GM23338 (cell line): Measurements from ENCODE around the gene NUDT5. TPM values are rescaled to one million over a fixed set of nuclear protein-coding genes. Genes with fewer than 3 reads are reported as not detected.

ENCODE experiments used
- ATAC-seq: fragments of 200-7000 bp; cut with Tn5 transposase; 3 replicates; pipeline ENCODE4 v1.9.1; 2020
- DNase-seq: peaks from one replicate; pipeline ENCODE4 v3.0.0-alpha.2; 2015; ENCODE audit warnings: low spot score
- H2AFZ ChIP-seq: fragments of 200-600 bp; sonication (generic); 2 replicates; pipeline ENCODE4 v1.8.0; 2016; ENCODE audit warnings: antibody characterized with exemption, mild to moderate bottlenecking, moderate library complexity
- H3F3A ChIP-seq: fragments of 200-600 bp; sonication (generic); replicated peaks from 2 replicates; pipeline ENCODE4 v1.8.0; 2017; ENCODE audit warnings: antibody characterized with exemption, mixed run types, low read depth
- H3K27ac ChIP-seq: fragments of 200-600 bp; sonication (generic); 2 replicates; pipeline ENCODE4 v1.6.1; 2016; ENCODE audit warnings: low read depth
- H3K27me3 ChIP-seq: fragments of 200-600 bp; sonication (generic); 2 replicates; pipeline ENCODE4 v1.8.0; 2016; ENCODE audit warnings: mild to moderate bottlenecking, mixed run types, moderate library complexity; ENCODE audit not compliant: insufficient read depth
- H3K36me3 ChIP-seq: fragments of 200-600 bp; sonication (generic); 2 replicates; pipeline ENCODE4 v1.8.0; 2016; ENCODE audit warnings: mild to moderate bottlenecking; ENCODE audit not compliant: insufficient read depth
- H3K4me1 ChIP-seq: fragments of 200-600 bp; sonication (generic); 2 replicates; pipeline ENCODE4 v1.8.0; 2016; ENCODE audit warnings: mild to moderate bottlenecking, moderate library complexity; ENCODE audit not compliant: insufficient read depth
- H3K4me2 ChIP-seq: fragments of 200-600 bp; sonication (generic); 2 replicates; pipeline ENCODE4 v1.7.1; 2017; ENCODE audit warnings: mixed run types
- H3K4me3 ChIP-seq: fragments of 200-600 bp; sonication (generic); 2 replicates; pipeline ENCODE4 v1.6.1; 2016; ENCODE audit warnings: mixed run types
- H3K79me2 ChIP-seq: fragments of 200-600 bp; sonication (generic); replicated peaks from 2 replicates; pipeline ENCODE4 v1.8.0; 2017; ENCODE audit warnings: mild to moderate bottlenecking; ENCODE audit not compliant: insufficient read depth
- H3K9me2 ChIP-seq: fragments of 200-600 bp; sonication (generic); 2 replicates; pipeline ENCODE4 v1.8.0; 2017; ENCODE audit not compliant: insufficient read depth
- H4K20me1 ChIP-seq: fragments of 200-600 bp; sonication (generic); replicated peaks from 2 replicates; pipeline ENCODE4 v1.8.0; 2017; ENCODE audit warnings: mild to moderate bottlenecking; ENCODE audit not compliant: insufficient read depth
- H3K27ac Mint-ChIP-seq: 2 replicates; pipeline ENCODE4 v1.8.0; 2020; ENCODE audit warnings: inconsistent platforms, mild to moderate bottlenecking, moderate library complexity, mixed read lengths
- H3K27me3 Mint-ChIP-seq: 3 replicates; pipeline ENCODE4 v1.8.0; 2022; ENCODE audit warnings: low read depth, mild to moderate bottlenecking, moderate library complexity, mixed read lengths, inconsistent platforms; ENCODE audit not compliant: insufficient read depth, poor library complexity
- H3K36me3 Mint-ChIP-seq: 3 replicates; pipeline ENCODE4 v1.8.0; 2021; ENCODE audit warnings: low read depth, mild to moderate bottlenecking, inconsistent platforms, moderate library complexity, mixed read lengths
- H3K4me1 Mint-ChIP-seq: 3 replicates; pipeline ENCODE4 v1.8.0; 2020; ENCODE audit warnings: mild to moderate bottlenecking, inconsistent platforms, mixed read lengths
- H3K4me3 Mint-ChIP-seq: 3 replicates; pipeline ENCODE4 v1.8.0; 2021; ENCODE audit warnings: moderate library complexity, mild to moderate bottlenecking, inconsistent platforms, mixed read lengths
- H3K9me3 Mint-ChIP-seq: 3 replicates; pipeline ENCODE4 v1.8.0; 2020; ENCODE audit warnings: moderate library complexity, mild to moderate bottlenecking, inconsistent platforms, mixed read lengths
- EZH2phosphoT487 ChIP-seq: fragments of 200-600 bp; sonication (generic); IDR thresholded peaks from one replicate; pipeline ENCODE4 v1.8.1; 2018; ENCODE audit warnings: antibody characterized with exemption; ENCODE audit not compliant: unreplicated experiment
- POLR2AphosphoS5 ChIP-seq: IDR thresholded peaks from 2 replicates; pipeline ENCODE4 v1.6.1; 2016; ENCODE audit warnings: antibody characterized with exemption, low read depth
- STAT1 ChIP-seq: IDR thresholded peaks from one replicate; pipeline ENCODE4 v1.6.1; 2016; ENCODE audit warnings: antibody characterized with exemption; ENCODE audit not compliant: unreplicated experiment
- ZNF331 ChIP-seq: fragments of 250-450 bp; sonication (Bioruptor Pico); IDR thresholded peaks from 2 replicates; pipeline ENCODE4 v1.5.0; 2020; ENCODE audit warnings: low read depth, mild to moderate bottlenecking, moderate library complexity
- polyA plus RNA-seq: library from polyadenylated mRNA; unstranded; fragments of >200 nt; fragmentation: Nextera tagmentation; extraction: Ambion mirVana; gene quantifications from 2 replicates; pipeline ENCODE4 v1.2.1, GENCODE V29; 2016
- total RNA-seq: library from RNA; depleted of rRNA; stranded (reverse); fragments of >200 nt; shearing (Covaris generic); gene quantifications from 2 replicates; pipeline ENCODE4 v1.2.3, GENCODE V29; 2014
- TF ChIP-seq, protein P1 (sequence below): fragments of 250-450 bp; sonication (Bioruptor Pico); IDR thresholded peaks from 2 replicates; pipeline ENCODE4 v1.5.0; 2020; ENCODE audit warnings: mild to moderate bottlenecking, moderate library complexity
- TF ChIP-seq, protein P2 (sequence below): IDR thresholded peaks from 2 replicates; pipeline ENCODE4 v1.6.1; 2016; ENCODE audit warnings: antibody characterized with exemption
- TF ChIP-seq, protein P3 (sequence below), 2 experiments: fragments of 200-600 bp in 1 of 2; sonication (generic) in 1 of 2; conservative IDR thresholded peaks; 2 replicates each; pipeline versions ENCODE4 v1.5.1 to v1.6.1; 2016 to 2017; ENCODE audit warnings: antibody characterized with exemption in 2 of 2, low read depth in 2 of 2, mild to moderate bottlenecking in 2 of 2, moderate library complexity in 1 of 2

The NUDT5 gene
- total and polyA plus RNA-seq, 2 experiments from 2014 or later, result 94.3 to 255 TPM

DNA sequence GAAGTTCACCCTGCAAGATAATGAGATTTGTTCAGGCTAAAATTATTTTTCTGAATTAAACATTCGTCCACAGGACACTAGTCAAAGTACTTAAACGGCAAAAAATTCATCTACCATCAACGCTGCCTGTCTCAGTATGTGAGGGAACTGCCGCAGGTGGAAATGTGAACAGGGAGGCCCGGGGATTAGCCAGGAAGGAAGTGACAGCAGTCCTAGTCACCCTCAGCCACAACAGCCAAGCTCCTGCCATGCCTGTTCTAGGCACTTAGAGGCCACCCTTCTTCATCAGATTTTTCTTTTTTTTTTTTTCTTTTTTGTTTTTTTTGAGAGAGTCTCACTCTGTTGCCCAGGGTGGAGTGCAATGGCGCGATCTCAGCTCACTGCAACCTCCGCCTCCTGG, 9.4 kb downstream of the NUDT5 start (continued):
- TF ChIP-seq, protein P1, sequence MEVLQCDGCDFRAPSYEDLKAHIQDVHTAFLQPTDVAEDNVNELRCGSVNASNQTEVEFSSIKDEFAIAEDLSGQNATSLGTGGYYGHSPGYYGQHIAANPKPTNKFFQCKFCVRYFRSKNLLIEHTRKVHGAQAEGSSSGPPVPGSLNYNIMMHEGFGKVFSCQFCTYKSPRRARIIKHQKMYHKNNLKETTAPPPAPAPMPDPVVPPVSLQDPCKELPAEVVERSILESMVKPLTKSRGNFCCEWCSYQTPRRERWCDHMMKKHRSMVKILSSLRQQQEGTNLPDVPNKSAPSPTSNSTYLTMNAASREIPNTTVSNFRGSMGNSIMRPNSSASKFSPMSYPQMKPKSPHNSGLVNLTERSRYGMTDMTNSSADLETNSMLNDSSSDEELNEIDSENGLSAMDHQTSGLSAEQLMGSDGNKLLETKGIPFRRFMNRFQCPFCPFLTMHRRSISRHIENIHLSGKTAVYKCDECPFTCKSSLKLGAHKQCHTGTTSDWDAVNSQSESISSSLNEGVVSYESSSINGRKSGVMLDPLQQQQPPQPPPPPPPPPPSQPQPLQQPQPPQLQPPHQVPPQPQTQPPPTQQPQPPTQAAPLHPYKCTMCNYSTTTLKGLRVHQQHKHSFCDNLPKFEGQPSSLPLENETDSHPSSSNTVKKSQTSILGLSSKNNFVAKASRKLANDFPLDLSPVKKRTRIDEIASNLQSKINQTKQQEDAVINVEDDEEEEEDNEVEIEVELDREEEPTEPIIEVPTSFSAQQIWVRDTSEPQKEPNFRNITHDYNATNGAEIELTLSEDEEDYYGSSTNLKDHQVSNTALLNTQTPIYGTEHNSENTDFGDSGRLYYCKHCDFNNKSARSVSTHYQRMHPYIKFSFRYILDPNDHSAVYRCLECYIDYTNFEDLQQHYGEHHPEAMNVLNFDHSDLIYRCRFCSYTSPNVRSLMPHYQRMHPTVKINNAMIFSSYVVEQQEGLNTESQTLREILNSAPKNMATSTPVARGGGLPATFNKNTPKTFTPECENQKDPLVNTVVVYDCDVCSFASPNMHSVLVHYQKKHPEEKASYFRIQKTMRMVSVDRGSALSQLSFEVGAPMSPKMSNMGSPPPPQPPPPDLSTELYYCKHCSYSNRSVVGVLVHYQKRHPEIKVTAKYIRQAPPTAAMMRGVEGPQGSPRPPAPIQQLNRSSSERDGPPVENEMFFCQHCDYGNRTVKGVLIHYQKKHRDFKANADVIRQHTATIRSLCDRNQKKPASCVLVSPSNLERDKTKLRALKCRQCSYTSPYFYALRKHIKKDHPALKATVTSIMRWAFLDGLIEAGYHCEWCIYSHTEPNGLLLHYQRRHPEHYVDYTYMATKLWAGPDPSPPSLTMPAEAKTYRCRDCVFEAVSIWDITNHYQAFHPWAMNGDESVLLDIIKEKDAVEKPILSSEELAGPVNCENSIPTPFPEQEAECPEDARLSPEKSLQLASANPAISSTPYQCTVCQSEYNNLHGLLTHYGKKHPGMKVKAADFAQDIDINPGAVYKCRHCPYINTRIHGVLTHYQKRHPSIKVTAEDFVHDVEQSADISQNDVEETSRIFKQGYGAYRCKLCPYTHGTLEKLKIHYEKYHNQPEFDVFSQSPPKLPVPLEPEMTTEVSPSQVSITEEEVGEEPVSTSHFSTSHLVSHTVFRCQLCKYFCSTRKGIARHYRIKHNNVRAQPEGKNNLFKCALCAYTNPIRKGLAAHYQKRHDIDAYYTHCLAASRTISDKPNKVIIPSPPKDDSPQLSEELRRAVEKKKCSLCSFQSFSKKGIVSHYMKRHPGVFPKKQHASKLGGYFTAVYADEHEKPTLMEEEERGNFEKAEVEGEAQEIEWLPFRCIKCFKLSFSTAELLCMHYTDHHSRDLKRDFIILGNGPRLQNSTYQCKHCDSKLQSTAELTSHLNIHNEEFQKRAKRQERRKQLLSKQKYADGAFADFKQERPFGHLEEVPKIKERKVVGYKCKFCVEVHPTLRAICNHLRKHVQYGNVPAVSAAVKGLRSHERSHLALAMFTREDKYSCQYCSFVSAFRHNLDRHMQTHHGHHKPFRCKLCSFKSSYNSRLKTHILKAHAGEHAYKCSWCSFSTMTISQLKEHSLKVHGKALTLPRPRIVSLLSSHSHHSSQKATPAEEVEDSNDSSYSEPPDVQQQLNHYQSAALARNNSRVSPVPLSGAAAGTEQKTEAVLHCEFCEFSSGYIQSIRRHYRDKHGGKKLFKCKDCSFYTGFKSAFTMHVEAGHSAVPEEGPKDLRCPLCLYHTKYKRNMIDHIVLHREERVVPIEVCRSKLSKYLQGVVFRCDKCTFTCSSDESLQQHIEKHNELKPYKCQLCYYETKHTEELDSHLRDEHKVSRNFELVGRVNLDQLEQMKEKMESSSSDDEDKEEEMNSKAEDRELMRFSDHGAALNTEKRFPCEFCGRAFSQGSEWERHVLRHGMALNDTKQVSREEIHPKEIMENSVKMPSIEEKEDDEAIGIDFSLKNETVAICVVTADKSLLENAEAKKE (CRISPR knock-in tag), result no peak

DNA sequence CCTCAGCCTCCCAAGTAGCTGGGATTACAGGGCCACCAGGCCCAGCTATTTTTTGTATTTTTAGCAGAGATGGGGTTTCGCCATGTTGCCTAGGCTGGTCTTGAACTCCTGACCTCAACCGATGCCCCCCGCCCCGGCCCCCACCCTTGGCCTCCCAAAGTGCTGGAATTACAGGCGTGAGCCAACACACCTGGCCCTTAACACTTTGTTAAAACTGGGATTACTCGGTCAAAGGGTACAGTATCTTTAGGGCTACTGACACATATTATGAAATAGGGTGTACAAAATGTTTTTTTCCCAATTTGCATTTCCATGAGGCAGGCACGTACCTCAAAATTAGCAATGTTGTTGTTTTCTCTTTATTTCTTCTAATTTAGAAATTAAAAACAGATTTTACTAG, 11.5 kb downstream of the NUDT5 start:
- no peak overlapping the region for H3K4me3 Mint-ChIP-seq
- Histone ChIP-seq H2AFZ (no peak overlapping the region), H4K20me1 (peaks cover 7% of the 10 kb centered on the region), H3K4me1 (peaks cover 17% of the 10 kb centered on the region), H3K36me3 (peaks cover 19% of the 10 kb centered on the region; the same call in 1 of the 2 replicates), H3K9me2 (no peaks in the 10 kb centered on the region), H3F3A (no peaks in the 10 kb centered on the region), H3K27me3 (no peaks in the 10 kb centered on the region), H3K79me2 (peaks cover 29% of the 10 kb centered on the region), H3K27ac (no peak overlapping the region), H3K4me3 (no peak overlapping the region), H3K4me2 (no peak overlapping the region)
- DNase-seq (no peak), ATAC-seq (no peak)
- peaks cover 44% of the 10 kb centered on the region for H3K36me3 Mint-ChIP-seq
- peaks cover 31% of the 10 kb centered on the region for H3K4me1 Mint-ChIP-seq
- H3K9me3 Mint-ChIP-seq, result 0 out of 3 replicates have a peak, but pooled peaks cover 3% of the 10 kb centered on the region
- no peak for TF ChIP-seq POLR2AphosphoS5
- peaks cover 2% of the 10 kb centered on the region for H3K27me3 Mint-ChIP-seq
- no peak overlapping the region for H3K27ac Mint-ChIP-seq

DNA sequence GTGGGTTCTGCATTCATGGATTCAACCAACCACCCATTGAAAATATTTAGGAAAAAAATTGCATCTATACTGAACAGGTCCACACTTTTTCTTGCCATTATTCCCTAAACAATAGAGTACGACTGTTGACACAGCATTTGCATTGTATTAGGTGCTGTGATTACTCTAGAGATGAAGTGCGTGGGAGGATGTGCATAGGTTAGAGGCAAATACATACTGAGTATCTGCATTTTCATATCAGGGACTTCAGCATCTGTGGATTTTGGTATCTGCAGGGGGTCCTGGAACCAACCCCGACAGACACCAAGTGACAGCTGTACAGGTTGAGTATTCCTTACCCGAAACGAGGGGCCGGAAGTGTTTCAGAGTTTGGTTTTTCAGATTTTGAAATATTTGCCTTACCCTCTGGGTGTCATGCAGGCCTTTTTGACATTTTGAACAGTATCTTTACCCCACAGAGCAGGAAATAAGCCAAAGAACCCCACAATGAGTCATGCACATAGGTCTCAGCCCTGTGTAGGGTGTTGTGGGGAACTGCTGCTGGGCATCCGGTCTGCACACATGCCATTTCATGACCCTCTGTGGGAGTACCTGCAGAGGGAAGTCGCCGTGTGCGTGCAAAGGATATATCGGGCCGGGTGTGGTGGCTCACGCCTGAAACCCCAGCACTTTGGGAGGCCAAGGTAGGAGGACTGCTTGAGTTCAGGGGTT, 14.5 kb downstream of the NUDT5 start:
- peaks cover 46% of the 10 kb centered on the region for H3K36me3 ChIP-seq
- peak overlapping the region; percentile 92 for H3K27ac Mint-ChIP-seq

More for the DNA sequence above, 14.5 kb downstream of the NUDT5 start:
- peaks cover 52% of the 10 kb centered on the region for H3K36me3 Mint-ChIP-seq
- no peaks in the 10 kb centered on the region for H3K9me2 ChIP-seq
- H3K9me3 Mint-ChIP-seq, result no peaks in the 10 kb centered on the region
- no peaks in the 10 kb centered on the region for H3K27me3 ChIP-seq
- no peaks in the 10 kb centered on the region for H3F3A ChIP-seq
- H4K20me1 ChIP-seq, result peaks cover 7% of the 10 kb centered on the region
- H3K27ac ChIP-seq, result peak overlapping the region; percentile 24; the same call in 1 of the 2 replicates
- H3K4me3 ChIP-seq, result no peak overlapping the region
- peaks cover 17% of the 10 kb centered on the region for H3K4me1 ChIP-seq
- H3K79me2 ChIP-seq, result no peaks in the 10 kb centered on the region; the same call in 1 of the 2 replicates
- ATAC-seq, result peak; percentile 13; the same call in 2 of the 3 replicates
- no peak for TF ChIP-seq ZNF331 (CRISPR knock-in tag)
- no peak for TF ChIP-seq EZH2phosphoT487
- TF ChIP-seq POLR2AphosphoS5, result no peak
- TF ChIP-seq, protein P2, sequence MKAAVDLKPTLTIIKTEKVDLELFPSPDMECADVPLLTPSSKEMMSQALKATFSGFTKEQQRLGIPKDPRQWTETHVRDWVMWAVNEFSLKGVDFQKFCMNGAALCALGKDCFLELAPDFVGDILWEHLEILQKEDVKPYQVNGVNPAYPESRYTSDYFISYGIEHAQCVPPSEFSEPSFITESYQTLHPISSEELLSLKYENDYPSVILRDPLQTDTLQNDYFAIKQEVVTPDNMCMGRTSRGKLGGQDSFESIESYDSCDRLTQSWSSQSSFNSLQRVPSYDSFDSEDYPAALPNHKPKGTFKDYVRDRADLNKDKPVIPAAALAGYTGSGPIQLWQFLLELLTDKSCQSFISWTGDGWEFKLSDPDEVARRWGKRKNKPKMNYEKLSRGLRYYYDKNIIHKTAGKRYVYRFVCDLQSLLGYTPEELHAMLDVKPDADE, result no peak
- no peak for TF ChIP-seq STAT1
- TF ChIP-seq, protein P3, sequence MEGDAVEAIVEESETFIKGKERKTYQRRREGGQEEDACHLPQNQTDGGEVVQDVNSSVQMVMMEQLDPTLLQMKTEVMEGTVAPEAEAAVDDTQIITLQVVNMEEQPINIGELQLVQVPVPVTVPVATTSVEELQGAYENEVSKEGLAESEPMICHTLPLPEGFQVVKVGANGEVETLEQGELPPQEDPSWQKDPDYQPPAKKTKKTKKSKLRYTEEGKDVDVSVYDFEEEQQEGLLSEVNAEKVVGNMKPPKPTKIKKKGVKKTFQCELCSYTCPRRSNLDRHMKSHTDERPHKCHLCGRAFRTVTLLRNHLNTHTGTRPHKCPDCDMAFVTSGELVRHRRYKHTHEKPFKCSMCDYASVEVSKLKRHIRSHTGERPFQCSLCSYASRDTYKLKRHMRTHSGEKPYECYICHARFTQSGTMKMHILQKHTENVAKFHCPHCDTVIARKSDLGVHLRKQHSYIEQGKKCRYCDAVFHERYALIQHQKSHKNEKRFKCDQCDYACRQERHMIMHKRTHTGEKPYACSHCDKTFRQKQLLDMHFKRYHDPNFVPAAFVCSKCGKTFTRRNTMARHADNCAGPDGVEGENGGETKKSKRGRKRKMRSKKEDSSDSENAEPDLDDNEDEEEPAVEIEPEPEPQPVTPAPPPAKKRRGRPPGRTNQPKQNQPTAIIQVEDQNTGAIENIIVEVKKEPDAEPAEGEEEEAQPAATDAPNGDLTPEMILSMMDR (conservative IDR thresholded peaks at IDR 0.05; ENCODE audit: low read depth in 2 of 2), result no peak
- no peak overlapping the region; the same call in 1 of the 2 replicates for H3K4me2 ChIP-seq
- no peak for DNase-seq
- peaks cover 21% of the 10 kb centered on the region for H3K4me1 Mint-ChIP-seq
- H3K4me3 Mint-ChIP-seq, result peak overlapping the region; percentile 36; the same call in 1 of the 3 replicates
- H2AFZ ChIP-seq, result no peak overlapping the region
- peaks cover 2% of the 10 kb centered on the region for H3K27me3 Mint-ChIP-seq
